GM12801 (cell line): ENCODE results near the gene SHISA8.

ENCODE experiments used
- CTCF ChIP-seq: IDR thresholded peaks from one replicate; pipeline ENCODE4 v1.5.1; 2011; ENCODE audit warnings: control low read depth; ENCODE audit not compliant: insufficient read length; ENCODE audit errors: extremely low read depth

The SHISA8 gene

DNA sequence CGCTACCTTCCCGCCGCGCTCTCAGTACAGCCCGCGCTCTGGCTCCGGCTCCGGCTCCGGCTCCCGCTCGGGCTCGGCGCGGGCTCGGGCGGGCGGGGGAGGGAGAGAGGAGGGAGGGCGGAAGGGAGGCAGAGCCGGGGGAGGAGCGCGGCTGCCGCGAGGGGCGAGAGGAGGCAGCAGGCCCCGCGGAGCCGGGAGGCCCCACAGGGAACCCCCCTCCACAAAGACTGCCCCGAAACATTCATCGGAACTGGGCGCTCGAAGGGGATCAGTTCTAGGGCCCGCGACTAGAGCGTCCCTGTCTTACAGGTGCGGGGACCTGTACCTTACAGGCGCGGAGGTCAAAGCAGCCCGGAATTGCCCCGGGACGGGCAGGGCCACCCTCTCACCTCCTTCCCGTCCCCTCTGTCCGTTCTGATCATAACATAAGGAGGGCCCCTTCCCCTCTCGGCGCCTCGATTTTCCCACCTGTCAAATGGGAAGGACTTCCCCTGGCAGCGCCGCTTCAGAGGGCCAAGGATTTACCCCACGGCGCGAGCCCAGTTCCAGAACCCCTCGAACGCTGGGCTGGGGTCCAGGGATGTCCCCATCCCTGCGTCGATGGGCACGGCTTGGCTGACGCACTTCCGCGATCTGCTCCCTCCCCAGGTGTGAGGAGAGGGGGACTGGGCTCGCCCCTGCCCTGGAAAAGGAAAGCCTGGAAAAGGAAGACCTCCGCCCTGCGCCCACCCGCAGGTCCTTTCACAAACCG, at the start of gene SHISA8:
Gene SHISA8 (minus strand): TSS at position 40 of the 751 bp plus-strand sequence. CDS start 407 bp downstream, outside the sequence.
- no peak for TF ChIP-seq CTCF

- no peak for TF ChIP-seq CTCF
These were observed 49.2 kb upstream of the SHISA8 start for GRCh38 chr22:41964112-41964491.

- TF ChIP-seq CTCF, result no peak
These were observed 48.7 kb upstream of the SHISA8 start for GRCh38 chr22:41963453-41964111.

GRCh38 chr22:41957941-41958556, 43.2 kb upstream of the SHISA8 start:
- TF ChIP-seq CTCF, result no peak

GRCh38 chr22:41952713-41953112, 37.8 kb upstream of the SHISA8 start:
- no peak for TF ChIP-seq CTCF

DNA sequence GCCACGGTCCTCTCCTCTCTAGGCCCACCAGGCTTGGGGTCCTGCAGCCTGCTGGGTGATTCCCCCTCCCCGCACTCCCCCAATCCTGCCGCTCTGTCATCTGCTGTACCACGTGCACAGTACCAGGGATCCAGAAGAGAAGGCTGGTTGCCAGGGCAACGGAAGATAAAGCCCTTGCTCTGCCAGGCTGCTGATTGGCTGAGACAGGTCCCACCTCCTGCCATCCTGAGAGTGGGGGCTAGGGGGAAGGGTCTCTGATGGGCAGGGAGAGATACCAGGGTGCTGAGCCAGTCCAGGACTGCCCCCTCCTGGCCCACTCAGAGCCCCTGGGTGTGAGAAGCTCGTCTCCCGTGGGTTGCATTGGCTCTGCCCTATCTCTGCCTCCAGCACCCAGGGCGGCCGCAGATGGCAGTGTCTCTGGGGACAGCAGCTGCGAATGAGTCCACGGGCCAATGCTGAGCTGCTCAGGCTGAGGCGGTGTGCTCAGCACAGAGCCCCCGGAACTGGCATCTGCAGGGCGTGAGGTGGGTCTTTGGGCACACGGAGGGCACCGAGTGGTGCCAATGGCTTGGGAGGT, 37.1 kb upstream of the SHISA8 start, which contains the start of gene SMIM45:
Gene SMIM45 (plus strand): TSS at position 253 of the 577 bp plus-strand sequence.
- no peak for TF ChIP-seq CTCF
